Osteocyte (in vitro differentiated cells): ENCODE data around the gene DLGAP4. TPM values are rescaled to one million over a fixed set of nuclear protein-coding genes. Genes with fewer than 3 reads are reported as not detected.

Source experiments
- DNase-seq: peaks from one replicate; pipeline ENCODE4 v3.0.0; 2021; ENCODE audit warnings: mixed read lengths; ENCODE audit not compliant: unreplicated experiment; ENCODE audit errors: extremely low spot score
- H3K27ac Mint-ChIP-seq: one replicate; pipeline ENCODE4 v1.8.0; 2021; ENCODE audit warnings: mild to moderate bottlenecking, mixed read lengths; ENCODE audit not compliant: unreplicated experiment
- H3K27me3 Mint-ChIP-seq: one replicate; pipeline ENCODE4 v1.8.0; 2021; ENCODE audit warnings: mixed read lengths; ENCODE audit not compliant: unreplicated experiment
- H3K36me3 Mint-ChIP-seq: one replicate; pipeline ENCODE4 v1.8.0; 2021; ENCODE audit warnings: mixed read lengths; ENCODE audit not compliant: unreplicated experiment
- H3K4me1 Mint-ChIP-seq: one replicate; pipeline ENCODE4 v1.8.0; 2021; ENCODE audit warnings: mixed read lengths; ENCODE audit not compliant: unreplicated experiment
- H3K4me3 Mint-ChIP-seq: one replicate; pipeline ENCODE4 v1.8.0; 2021; ENCODE audit warnings: mild to moderate bottlenecking, moderate library complexity, mixed read lengths; ENCODE audit not compliant: unreplicated experiment
- H3K9me3 Mint-ChIP-seq: one replicate; pipeline ENCODE4 v1.8.0; 2021; ENCODE audit warnings: mixed read lengths; ENCODE audit not compliant: unreplicated experiment
- total RNA-seq: library from RNA; stranded (reverse); gene quantifications from 2 replicates; pipeline ENCODE4 v1.2.1, GENCODE V29; 2021
- TF ChIP-seq, protein P1 (sequence below): fragments of 200-600 bp; sonication (generic); IDR thresholded peaks from 2 replicates; pipeline ENCODE4 v1.5.0; 2021; ENCODE audit warnings: antibody characterized with exemption, mild to moderate bottlenecking, moderate library complexity

Gene DLGAP4
- total RNA-seq, 1 donor from 2014 or later: 134 TPM

DNA sequence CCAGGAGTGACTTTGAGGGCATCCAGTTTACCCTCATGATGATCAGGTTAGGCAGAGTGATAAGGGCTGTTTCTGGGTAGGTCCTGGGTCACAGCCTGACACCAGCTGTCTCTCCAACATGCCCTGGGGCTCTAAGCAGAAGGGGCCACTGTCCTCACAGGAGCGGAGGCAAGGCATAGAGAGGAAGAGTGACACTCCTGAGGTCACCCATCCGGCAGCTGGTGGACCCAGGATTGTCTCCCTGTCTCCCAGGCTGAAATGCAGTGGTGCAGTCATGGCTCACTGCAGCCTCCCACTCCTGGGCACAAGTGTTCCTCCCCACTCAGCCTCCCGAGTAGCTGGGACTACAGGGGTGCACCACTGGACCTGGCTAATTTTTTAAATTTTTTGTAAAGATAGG lies 12.0 kb downstream of the DLGAP4 start:
- Mint-ChIP-seq H3K27ac (no peak overlapping the region), H3K27me3 (peaks cover 10% of the 10 kb centered on the region), H3K4me1 (no peaks in the 10 kb centered on the region), H3K9me3 (no peaks in the 10 kb centered on the region), H3K4me3 (no peak overlapping the region), H3K36me3 (no peaks in the 10 kb centered on the region)
- DNase-seq: no peak
- TF ChIP-seq, protein P1, sequence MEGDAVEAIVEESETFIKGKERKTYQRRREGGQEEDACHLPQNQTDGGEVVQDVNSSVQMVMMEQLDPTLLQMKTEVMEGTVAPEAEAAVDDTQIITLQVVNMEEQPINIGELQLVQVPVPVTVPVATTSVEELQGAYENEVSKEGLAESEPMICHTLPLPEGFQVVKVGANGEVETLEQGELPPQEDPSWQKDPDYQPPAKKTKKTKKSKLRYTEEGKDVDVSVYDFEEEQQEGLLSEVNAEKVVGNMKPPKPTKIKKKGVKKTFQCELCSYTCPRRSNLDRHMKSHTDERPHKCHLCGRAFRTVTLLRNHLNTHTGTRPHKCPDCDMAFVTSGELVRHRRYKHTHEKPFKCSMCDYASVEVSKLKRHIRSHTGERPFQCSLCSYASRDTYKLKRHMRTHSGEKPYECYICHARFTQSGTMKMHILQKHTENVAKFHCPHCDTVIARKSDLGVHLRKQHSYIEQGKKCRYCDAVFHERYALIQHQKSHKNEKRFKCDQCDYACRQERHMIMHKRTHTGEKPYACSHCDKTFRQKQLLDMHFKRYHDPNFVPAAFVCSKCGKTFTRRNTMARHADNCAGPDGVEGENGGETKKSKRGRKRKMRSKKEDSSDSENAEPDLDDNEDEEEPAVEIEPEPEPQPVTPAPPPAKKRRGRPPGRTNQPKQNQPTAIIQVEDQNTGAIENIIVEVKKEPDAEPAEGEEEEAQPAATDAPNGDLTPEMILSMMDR: no peak

DNA sequence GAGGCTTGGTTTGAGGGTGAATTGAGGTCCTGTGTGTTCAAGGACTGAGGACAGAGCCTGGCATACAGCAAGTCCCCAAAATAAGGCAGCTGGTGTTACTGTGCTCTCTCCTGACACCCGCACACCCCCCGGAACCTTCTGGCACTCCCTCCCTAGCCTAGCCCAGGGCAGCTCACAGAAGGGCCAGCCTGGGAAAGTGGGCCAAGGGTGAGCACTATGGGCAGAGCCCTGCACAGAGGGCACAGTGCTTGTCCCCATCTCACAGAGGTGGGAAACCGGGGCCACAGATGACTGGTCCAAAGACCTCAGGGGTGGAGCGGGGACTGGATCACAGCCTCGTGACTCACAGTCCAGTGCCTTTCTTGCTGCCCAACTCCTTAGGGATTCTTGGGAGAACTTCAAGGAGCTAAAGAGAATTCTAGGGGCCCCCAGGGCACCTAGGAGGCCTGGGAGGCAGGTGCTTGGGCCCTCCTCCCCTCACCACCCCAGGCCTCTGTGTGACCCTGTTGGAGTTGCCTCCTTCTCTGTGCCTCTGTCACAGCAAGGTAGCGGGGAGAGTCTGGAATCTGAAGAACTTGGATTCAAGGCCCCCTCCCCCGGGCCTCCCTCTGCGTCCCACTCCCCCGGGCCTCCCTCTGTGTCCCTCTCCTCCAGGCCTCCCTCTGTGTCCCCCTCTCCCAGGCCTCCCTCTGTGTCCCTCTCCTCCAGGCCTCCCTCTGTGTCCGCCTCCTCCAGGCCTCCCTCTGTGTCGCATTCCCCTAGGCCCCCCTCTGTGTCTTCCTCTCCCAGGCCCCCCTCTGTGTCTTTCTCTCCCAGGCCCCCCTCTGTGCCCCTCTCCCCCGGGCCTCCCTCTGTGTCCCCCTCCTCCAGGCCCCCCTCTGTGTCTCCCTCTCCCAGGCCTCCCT lies 13.5 kb downstream of the DLGAP4 start:
- Mint-ChIP-seq H3K27ac (no peak overlapping the region), H3K27me3 (peaks cover 16% of the 10 kb centered on the region)
- TF ChIP-seq, protein P1: no peak

DNA sequence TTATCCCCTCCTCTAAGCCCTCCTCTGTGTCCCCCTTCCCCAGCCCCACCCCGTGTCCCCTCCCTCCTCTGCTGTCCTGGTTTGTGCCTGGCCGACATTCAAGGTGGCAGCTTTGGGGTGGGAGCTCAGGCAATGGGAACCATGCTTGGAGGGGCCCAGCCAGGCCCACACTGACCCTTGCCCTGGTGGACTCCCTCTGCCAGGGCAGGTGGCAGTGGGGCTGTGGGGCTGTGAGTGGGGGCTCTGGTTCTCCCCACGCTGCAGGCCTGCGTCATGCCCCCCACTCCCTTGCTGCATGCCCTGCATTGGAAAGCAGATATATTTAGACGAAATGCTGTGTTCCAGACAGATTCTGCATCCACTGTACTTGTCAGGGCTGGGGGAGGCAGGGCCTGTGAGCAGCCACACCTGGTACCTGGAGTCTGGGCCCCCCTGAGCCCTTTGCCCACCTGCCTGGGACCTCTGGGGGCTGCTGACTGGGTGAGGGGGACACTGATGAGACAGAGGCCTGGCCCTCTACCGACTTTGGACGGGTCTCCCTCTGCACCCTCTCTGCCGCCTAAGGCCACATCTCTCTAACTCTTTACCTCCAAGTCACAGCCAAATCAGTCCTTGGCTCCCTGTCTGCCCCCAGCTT lies 14.2 kb downstream of the DLGAP4 start:
- DNase-seq: no peak
- no peak overlapping the region for H3K27ac Mint-ChIP-seq
- TF ChIP-seq, protein P1: no peak
- H3K36me3 Mint-ChIP-seq: no peaks in the 10 kb centered on the region
- H3K4me1 Mint-ChIP-seq: no peaks in the 10 kb centered on the region
- H3K9me3 Mint-ChIP-seq: peaks cover 11% of the 10 kb centered on the region
- peaks cover 19% of the 10 kb centered on the region for H3K27me3 Mint-ChIP-seq
- H3K4me3 Mint-ChIP-seq: no peak overlapping the region

More for the DNA sequence above, 13.5 kb downstream of the DLGAP4 start:
- Mint-ChIP-seq H3K36me3 (no peaks in the 10 kb centered on the region), H3K4me1 (no peaks in the 10 kb centered on the region), H3K4me3 (no peak overlapping the region), H3K9me3 (peaks cover 4% of the 10 kb centered on the region)
- no peak for DNase-seq

DNA sequence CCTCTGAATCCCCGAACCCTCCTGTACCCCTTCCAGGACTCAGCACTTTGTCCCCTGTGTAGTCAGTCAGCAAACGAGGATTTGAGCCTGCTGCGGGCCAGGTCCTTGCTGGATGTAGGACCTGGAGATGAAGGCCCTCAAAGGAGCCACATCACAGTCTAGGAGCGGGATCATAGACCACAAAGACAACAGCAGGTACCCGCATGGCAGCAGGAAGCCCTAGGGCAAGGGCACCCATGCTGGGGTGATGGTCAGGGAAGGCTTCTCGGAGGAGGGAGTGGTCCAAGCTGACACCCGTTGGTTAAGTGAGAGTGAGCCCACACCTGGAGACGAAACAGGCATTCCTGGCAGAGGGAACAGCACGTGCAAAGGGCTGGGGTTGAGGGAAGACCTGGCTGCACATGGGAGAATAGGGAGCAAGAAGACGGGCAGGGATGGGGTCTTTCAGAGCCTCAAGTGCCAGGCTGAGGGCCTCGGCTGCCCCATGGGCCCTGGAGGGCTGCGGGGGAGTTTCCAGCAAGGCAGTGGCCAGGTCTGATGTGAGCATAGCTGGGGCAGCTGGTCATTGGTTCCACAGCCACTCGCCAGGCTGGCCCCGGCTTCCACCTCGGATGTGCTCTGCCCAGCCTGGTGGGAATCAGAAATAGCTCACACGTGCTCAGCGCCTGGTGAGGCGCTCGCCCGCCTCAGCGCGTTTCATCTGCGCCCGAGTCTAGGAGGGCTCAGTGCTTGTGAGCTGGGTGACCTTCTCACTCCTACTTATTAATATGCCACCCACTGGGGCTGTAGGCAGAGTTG lies 15.0 kb downstream of the DLGAP4 start:
- Mint-ChIP-seq H3K36me3 (no peaks in the 10 kb centered on the region), H3K9me3 (peaks cover 13% of the 10 kb centered on the region), H3K27me3 (peaks cover 21% of the 10 kb centered on the region), H3K4me1 (no peaks in the 10 kb centered on the region), H3K4me3 (no peak overlapping the region), H3K27ac (no peak overlapping the region)
- TF ChIP-seq, protein P1: no peak
- DNase-seq: no peak
